ENCODE results near the gene LPAR1. TPM values are rescaled to one million over a fixed set of nuclear protein-coding genes. Genes with fewer than 3 reads are reported as not detected.
A peak's percentile ranks its signal among the peaks of the same experiment; 100 is the strongest.

LPAR1 gene
- total RNA-seq, 1 donor from 2014 or later, result 67.6 TPM

DNA sequence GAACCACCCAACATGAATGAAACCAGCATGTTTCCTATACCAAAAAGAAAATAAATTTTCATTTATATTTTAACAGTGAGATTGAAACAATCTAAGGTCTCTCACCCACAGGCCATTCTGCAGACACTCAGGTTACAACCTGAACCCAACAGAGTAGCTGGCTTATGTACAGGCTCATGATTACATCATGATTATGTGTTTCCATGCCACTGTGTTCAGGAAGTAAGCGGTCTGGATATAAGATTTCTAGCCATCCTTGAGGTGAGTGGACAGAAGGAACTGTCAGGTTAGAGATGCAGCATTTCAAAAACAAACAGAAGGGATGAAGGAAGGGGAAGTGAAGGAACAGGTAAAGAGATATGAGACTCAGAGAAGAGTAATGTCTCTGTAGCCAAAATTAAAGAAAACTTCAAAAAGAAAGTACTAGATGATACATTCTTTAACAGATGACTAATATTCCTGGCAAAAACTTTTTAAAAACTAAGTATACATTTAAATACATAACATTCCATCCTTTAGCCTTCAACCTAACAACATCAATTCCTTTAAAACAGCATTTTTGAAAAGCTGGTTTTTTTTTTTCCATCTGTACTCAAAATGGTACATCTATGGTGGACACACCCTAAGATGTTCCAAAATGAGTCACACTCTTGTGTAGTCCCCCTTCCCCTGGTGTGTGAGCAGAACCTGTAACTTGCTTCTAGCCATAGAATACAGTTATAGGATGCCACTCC is 119.8 kb downstream of the LPAR1 start:
- no peak for DNase-seq (ENCODE audit: low spot score)

DNA sequence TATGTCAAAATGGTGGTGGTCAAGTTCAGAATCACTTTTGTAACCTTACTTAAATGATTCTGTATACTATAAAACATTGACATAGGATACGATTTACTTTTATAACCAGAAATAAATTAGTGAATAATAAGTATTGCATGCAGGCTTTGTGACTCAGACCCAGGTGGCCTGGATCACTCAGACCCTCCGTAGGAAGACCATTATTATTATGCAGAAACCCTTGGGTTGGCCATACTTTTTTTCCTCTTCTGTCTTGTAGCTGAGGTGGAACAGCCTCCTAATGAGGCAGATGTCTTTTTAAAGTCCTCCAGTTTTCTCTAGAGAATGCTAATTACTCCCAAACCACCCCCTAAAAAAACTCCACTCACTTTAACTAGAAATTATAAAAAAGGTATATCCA is 121.9 kb downstream of the LPAR1 start:
- DNase-seq (ENCODE audit: low spot score), result no peak

DNA sequence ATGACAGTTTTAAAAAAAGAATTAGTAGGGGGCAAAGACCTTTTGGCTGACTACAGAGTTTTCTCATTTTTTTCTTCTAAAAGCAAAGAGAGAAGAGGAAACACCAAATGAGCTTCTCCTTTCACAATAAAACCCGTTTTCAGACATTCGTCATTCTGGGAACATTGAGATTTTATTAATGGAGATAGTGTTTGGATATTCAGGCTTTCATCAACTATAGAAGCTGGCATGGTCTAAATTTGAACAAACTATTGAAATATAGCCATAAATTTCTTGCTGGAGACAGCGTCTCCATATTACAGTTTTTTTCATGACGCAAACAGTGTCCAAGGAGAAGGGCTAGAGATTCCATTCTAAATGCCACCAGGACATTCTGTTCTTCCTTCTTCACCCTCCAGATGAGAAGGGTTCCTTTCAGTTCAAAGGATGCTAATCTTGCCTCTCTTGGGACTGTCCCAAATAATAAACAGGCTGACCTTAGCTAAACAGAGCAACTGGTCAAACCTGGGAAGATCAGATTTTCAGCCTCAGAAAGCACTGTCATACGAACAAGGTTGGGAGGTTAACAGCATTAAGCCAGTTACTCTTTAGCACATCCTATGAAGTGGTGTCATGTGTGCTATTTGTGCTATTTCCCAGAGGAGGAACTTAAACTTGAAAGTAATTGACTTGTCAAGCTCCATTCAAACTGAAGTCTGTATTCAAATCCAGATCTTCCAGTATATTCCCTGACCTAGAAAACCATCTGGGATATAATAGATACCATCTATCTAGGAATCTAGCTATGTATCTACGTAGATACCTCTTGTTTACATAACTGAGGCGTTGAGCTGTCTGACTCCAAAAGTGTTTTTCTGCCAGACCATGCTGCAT is 125.6 kb downstream of the LPAR1 start:
- no peak for DNase-seq (ENCODE audit: low spot score)

DNA sequence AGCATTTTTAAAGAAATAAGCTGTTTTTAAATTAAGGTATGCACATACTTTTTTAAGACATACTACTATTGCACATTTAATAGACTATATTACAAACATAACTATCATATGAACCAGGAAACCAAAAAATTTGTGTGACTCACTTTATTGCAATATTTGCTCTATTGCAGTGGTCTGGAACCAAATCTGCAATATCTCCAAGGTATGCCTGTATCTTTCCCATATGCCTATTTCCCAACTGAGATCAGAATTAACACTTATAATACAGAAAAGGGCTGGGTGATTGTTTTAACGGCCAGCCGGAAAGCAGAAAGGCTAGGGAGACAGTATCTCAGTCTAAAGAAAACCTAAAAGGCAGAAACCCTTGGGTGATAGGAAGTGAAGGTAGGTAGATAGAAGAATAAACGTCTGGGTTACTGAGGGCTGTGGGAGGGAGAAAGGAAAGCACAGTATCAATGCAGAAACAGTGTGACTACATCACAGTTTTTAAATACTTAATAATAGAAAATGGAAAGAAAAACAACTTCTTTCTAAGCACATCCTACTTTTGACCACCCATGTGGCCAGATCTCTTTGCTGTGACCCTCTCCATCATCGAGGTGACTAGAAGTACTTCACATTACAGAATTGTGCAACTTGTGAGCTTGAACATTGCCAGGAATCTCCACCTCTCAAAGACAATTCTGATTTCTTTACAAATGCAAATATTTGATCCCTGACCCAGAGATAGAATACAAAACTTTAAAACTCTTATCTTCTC is 126.4 kb downstream of the LPAR1 start:
- no peak for DNase-seq (ENCODE audit: low spot score)

DNA sequence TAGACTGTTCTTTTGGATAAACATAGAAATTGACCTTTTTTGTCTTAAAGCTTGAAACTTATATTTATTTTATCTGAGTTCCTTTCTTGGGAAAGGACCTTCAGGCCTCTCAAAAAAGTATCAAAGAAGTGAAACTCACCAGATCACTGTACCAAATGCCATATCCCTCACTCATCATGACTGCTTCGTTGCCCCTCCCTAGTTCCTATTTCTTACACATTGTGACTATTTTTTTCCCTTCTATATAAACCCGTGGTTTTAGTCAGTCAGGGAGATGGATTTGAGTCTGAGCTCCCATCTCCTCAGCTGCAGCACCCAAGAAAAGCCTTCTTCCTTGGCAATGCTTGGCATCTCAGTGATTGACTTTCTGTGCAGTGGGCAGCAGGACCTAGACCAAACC is 129.4 kb downstream of the LPAR1 start:
- no peak for DNase-seq (ENCODE audit: low spot score)

DNA sequence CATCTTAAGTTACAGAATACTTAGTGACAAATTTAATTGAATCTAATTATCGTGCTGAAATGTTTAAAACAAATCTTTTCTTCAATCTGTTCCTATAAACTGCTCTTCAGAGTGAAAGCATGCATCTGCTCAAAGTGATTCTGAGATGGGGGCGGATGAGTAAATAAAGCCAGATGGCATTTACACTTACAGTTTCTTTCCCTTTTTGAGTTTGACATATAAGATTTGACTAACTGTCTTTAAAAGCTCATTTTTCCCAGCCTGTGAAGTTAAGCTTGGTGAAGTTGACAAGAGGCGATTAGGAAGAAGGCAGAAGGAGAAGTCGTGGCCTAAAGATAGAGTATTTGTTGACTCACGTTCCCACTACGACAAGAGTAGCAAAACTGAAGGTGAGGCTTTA is 137.4 kb downstream of the LPAR1 start:
- DNase-seq (ENCODE audit: low spot score), result no peak

DNA sequence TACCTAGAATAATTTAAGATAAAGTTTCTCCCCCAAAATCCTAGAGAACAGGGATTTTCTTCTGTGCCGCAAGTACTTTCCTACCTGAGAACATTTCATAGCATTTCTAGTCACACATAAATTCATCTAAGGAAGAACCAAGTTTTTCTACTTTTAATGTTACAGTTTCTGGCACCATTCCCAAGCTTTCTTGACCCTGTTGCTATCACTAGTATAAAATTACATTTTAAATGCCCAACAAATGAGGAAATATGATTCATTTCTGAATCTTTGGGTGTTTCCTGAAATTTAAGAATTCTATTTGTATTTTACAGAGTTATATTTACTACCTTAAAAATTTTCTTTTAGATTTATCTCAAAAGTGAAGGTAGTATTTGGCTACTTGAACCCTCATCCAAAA is 137.8 kb downstream of the LPAR1 start:
- no peak for DNase-seq (ENCODE audit: low spot score)

DNA sequence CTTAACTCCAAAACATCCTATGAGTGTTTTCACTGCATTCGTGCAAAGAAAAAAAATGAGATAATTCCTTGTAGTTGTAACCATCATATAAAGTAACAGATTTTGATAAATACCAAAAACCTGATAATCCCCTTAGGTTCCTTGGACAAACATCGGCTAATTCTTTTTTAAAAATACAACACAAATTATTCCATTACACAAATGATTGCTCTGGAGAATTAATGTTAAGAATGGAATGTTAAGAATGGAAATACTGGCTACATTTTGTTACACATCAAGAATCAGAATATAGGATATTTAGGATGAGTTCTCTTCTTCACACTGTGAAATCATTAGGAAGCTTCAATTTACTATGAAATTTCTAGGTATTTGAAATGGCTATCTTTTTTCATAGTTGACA is 139.4 kb downstream of the LPAR1 start:
- DNase-seq (ENCODE audit: low spot score), result no peak

DNA sequence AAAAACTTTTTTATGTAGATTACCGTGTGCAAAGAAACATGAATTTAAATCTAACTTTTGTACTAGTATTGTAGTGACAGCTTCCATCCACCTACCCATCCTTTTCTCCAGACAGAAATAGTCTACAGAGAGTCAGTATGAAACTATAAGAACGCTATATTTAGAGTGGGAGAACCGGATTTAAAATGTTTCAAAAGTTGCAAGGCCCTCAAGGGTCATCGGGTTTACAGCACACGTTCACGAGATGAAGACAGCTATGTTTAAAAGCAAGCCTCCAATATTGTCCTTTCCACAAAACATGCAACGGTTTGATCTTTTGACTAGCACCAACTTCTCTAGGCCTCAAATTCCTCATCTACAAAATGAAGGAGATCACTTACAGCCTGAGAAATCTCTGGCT is 139.9 kb downstream of the LPAR1 start:
- no peak for DNase-seq (ENCODE audit: low spot score)

DNA sequence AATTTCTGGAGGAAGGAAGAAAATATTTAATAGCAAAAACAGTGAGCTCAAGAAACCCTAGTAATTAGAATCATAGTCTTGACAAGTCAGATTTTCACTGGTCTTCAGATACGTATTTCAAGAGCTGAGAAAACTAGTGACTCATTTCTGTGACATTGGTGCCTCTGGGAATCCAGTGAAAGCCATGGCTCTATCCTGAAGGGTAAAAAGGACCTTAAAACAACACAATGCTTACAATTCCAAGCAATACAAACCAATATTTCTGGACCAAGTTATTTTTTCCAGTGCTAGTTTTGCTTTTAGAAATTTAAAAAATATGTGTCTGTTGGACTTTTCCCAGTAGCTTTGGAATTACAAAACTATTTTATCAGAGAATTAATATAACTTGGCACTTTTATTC is 140.3 kb downstream of the LPAR1 start:
- no peak for DNase-seq (ENCODE audit: low spot score)

DNA sequence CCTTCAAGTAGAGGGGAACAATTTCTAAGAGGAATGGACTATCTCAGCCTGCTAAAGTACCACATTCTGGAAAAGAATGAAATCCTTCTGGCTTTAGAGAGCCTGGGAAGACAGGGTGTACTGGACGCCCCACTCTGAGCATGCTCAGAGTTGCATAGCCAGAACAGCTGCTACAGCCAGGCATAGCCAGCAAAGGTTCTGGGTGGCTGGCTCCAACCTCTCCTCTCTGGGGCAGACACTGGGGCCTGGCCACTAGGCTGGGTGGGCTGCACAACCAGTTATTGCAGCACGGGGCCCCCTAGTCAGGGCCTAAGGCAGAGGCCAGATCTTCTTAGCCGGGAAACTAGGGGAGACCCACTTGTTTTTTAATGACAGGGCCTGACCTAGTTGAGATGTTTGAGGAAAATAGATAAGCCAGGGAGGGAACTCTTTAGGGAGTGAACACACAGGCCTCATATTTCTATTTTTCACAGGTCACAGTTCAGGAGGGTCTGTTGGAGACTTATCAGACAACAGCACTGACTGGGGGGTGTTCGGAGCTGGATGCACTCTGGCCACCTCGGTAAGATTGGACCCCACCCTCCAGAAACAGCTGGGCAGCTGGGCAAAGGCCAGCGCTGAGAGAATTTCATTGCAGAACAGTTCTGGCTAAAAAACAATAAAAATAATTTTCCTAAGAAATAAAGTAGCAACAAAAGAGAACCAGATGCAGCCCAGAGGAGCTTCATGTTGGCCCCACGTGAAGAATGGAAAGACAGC is 142.9 kb downstream of the LPAR1 start:
- DNase-seq (ENCODE audit: low spot score), result peak; percentile 48

DNA sequence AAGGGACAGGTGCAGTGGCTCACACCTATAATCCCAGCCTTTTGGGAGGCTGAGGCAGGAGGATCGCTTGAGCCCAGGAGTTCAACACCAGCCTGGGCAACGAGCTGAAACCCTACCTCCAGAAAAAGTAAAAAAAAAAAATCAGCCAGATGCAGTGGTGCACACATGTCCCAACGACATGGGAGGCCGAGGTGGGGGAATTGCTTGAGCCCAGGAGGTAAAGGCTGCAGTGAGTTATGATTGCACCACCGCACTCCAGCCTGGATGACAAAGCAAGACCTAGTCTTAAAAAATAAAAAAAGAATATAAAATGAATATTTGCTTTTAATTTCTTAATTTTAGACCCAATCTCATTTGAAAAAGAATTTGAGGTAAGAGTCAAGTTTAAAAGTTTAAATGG is 143.5 kb downstream of the LPAR1 start:
- no peak for DNase-seq (ENCODE audit: low spot score)

DNA sequence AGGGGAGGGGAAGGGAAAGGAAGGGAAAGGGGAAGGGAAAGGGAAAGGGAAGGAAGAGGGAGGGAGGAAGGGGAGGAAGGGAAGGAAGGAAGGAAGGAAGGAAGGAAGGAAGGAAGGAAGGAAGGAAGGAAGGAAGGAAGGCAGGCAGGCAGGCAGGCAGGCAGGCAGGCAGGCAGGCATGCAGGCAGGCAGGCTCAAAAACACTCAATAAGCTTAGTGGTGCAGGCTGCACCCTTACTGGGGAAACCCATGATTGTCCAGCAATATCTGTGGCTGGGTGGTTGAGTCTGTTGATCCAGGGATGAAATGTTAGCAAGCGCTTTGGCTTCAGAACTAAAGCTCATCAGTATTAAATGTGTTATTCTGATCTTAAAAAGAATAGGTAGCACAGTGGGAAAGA is 145.6 kb downstream of the LPAR1 start:
- no peak for DNase-seq (ENCODE audit: low spot score)

DNA sequence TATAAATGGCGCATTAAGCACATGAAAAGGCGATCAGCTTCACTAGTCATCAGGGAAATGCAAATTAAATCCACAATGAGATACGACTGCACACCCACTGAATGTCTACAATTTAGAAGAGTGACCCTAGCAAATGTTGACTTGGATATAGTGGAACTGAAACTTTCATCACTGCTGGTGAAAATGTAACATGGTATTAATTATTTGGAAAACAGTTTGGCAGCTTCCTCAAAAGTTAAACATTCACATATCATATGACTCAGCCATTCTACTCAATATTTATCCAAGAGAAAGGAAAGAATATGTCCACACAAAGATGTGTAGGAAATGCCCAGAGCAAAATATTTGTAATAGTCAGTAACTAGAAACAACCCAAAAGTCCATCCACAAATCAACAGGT is 146.5 kb downstream of the LPAR1 start:
- DNase-seq (ENCODE audit: low spot score), result no peak

DNA sequence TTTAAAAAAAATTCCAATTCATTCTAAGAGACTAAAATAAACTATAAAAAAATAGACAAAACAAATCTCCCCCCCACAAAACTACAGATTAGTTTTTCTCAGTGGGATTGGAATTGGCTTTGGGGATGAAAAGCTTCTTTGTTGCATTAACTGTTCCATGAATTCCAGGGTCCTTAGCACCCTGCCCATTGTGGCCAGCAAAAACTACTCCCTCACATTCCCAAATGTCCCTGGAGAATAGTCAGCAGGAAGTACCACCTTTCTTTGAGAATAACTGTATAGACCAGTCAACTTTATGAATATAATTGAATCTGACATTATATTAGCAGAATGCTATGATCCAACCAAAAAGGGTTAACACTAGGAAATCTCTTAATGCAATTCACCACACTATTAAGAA is 147.9 kb downstream of the LPAR1 start:
- no peak for DNase-seq (ENCODE audit: low spot score)

DNA sequence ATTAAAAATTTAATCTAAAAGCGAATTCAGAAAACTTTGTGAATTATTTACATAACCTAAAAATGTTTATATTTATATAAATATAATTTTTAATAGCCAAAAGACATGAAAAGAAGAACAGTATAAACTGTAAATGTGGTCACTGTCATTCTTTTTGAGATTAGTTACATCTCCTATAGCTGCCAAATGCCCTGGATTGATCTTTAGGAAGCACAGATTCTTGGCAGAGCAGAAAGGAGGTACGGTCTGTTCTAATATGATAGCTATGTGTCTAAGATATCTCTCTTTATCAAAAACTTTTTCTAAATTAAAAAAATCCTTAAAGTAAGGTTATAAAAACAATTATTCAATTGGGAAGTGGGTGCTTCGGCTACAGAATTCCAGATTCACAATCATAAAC is 151.0 kb downstream of the LPAR1 start:
- no peak for DNase-seq (ENCODE audit: low spot score)

DNA sequence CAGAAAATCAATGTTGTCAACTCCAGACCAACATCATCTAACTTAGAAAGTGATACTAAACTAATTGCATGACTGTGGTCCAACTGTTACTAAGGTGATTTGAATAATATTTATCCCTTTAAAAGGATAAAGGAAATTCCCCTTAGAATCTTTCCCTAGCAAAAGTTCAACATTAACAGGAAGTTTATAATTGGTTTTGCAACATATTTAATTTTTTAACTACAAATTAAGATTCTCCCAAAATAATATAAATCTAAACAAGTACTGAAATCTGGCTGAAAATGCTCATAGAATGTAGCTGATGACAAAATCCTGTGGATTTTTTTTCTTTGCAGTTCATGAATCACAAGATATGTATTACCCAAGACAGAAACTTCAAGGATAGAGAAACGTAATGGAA is 151.4 kb downstream of the LPAR1 start:
- DNase-seq (ENCODE audit: low spot score), result no peak

DNA sequence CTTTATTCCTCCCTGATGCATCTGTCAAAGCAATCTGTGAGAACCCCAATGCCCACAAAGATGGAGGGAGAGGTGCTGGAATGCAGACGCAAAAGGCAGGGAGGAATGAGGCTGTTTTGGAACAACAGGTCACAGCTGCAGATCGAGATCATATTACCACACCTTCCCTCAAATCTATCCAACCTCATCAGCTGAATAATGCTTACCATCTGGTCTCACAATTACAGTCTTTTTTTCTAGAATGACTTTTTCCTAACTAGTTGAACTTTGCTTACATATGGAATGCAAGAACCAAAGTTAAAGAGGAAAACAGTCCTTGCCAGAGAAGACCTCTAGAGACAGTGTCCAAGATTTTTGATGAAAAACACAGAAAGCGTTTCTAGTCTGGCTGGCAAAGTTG is 158.1 kb downstream of the LPAR1 start:
- no peak for DNase-seq (ENCODE audit: low spot score)

DNA sequence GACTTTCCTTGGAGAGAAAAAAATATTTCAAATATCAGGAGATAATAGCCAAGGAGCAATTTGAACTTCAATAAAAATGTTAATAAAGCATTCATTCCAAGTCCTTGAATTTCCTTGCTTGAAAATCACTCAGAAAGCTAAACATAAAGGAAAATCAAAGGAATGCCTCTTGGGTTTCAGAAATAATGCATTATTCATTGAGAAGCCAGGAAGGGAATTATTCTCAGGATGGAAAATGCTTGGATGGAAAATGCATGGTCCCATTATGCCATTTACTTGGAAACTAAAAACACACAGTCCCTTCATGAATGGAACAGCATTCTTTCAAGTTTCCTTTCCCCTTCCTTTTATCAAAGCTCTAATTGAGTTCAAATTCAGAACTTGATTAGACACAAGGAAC is 160.9 kb downstream of the LPAR1 start:
- no peak for DNase-seq (ENCODE audit: low spot score)

DNA sequence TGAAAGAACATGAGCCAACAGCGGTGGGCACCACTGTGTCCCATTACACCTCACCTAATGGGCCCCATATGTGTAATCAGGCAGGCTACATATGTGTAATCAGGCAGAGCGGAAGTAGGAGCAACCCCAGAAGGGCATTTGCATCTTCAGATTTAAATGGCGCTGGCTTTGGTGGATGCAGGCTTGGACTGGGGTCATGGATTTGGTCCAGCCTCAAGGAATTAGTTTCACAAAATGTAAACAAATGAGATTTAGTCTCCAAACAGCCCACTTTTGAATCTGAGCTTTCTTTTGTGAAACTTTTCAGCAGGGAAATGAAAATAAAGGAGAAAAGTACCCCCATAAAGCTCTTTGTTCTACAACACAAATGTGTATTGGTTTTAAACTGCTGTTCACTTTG is 161.3 kb downstream of the LPAR1 start:
- DNase-seq (ENCODE audit: low spot score), result no peak

DNA sequence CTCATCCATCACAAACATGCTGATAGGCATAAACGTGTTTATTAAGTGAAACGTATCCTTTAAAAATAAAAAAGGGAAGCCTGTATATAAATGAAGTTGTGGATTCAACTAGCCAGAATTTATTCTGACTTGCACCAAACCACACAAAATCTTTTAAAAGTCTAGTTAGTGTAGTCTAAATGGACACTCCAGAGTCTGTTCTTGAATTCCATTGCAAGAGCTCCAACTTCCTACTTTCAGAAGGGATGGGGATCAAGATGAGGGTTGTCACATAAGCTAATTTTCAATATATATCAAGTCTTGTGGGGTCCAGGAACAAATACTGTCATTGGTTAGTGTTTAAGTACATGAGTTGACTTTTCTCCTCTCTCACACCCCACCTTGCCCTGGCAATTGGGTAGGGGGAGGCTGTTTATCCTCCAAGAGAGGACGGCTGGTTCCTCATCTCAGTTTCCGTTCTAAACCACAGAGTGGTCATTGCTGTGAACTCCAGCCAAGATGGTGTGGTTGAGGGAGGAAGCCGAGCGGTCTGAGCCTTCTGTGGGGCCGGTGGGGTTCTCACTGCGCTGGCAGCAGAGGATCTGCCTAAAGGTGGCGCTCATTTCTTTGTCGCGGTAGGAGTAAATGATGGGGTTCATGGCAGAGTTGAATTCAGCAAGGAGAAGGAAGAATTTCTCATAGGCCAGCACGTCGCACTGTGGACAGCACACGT is 163.2 kb downstream of the LPAR1 start:
- DNase-seq (ENCODE audit: low spot score), result peak; percentile 42

All from ureter (tissue), 1 donor.